ENCODE data around the gene ADAMTS12. TPM values are rescaled to one million over a fixed set of nuclear protein-coding genes. Genes with fewer than 3 reads are reported as not detected.
"Not testable (repeated sequence)": the region's sequence is repeated elsewhere in the genome, so short reads cannot be mapped to it uniquely, and the experiment has no call there.

The ADAMTS12 gene
- polyA plus RNA-seq, 1 of the 3 experiments (the other 2 are of a cell fraction): 2.5 TPM

DNA sequence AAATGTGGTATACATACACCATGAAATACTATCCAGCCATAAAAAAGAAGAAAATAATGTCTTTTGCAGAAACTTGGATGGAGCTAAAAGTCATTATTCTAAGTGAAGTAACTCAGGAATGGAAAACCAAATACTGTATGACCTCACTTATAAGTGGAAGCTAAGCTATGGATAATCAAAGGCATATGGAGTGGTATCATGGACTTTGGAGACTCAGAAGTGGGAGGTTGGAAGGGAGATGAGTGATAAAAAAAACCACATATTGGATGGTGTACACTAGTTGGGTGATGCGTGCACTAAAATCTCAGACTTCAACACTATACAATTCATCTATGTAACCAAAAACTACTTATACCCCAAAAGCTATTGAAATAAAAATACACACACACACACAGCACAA, 24.5 kb downstream of the ADAMTS12 start:
- DNase-seq: no peak
- CTCF ChIA-PET: no interaction called here
- no peak overlapping the region for H3K4me2 ChIP-seq
- no peaks in the 10 kb centered on the region for H3K9me3 ChIP-seq
- POLR2A ChIA-PET: no interaction called here
- H3K79me2 ChIP-seq (ENCODE audit: insufficient read depth): no peaks in the 10 kb centered on the region
- H2AFZ ChIP-seq (ENCODE audit: low read depth): no peak overlapping the region
- no peak overlapping the region for H3K9ac ChIP-seq
- no peak overlapping the region for H3K27ac ChIP-seq (ENCODE audit: low read depth in 2 of 2, low read length in 1 of 2)
- no peaks in the 10 kb centered on the region for H3F3A ChIP-seq (replicated peaks; ENCODE audit: insufficient read depth)
- H3K36me3 ChIP-seq (replicated peaks in 1 of 2; ENCODE audit: control insufficient read depth in 1 of 2, insufficient read depth in 2 of 2, low read length in 1 of 2): no peaks in the 10 kb centered on the region
- H4K20me1 ChIP-seq (ENCODE audit: insufficient read depth): no peaks in the 10 kb centered on the region
- no peaks in the 10 kb centered on the region for H3K4me1 ChIP-seq (ENCODE audit: control insufficient read depth in 1 of 2, insufficient read depth in 2 of 2, low read depth in 1 of 2, low read length in 1 of 2)
- no peaks in the 10 kb centered on the region for H3K27me3 ChIP-seq (ENCODE audit: insufficient read depth)
- TF ChIP-seq, protein P1, sequence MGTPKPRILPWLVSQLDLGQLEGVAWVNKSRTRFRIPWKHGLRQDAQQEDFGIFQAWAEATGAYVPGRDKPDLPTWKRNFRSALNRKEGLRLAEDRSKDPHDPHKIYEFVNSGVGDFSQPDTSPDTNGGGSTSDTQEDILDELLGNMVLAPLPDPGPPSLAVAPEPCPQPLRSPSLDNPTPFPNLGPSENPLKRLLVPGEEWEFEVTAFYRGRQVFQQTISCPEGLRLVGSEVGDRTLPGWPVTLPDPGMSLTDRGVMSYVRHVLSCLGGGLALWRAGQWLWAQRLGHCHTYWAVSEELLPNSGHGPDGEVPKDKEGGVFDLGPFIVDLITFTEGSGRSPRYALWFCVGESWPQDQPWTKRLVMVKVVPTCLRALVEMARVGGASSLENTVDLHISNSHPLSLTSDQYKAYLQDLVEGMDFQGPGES (IDR thresholded peaks at IDR 0.05; ENCODE audit: low read depth, low read length): no peak
- H3K9me2 ChIP-seq: 0 out of 2 replicates have a peak, but pooled peaks cover 4% of the 10 kb centered on the region
- WGBS (ENCODE audit: low lambda C conversion rate): 77% methylated on average over 1 of the region's 1 CpG
- no peak overlapping the region for H3K4me3 ChIP-seq (ENCODE audit: low read depth in 2 of 2, low read length in 1 of 2)

GRCh38 chr5:33859177-33859576, 32.6 kb downstream of the ADAMTS12 start:
- H4K20me1 ChIP-seq (ENCODE audit: insufficient read depth); H3K4me3 ChIP-seq (ENCODE audit: low read depth in 2 of 2, low read length in 1 of 2); H3K27ac ChIP-seq (ENCODE audit: low read depth in 2 of 2, low read length in 1 of 2); H3K27me3 ChIP-seq (ENCODE audit: insufficient read depth); H3K9ac ChIP-seq; H3K36me3 ChIP-seq (replicated peaks in 1 of 2; ENCODE audit: control insufficient read depth in 1 of 2, insufficient read depth in 2 of 2, low read length in 1 of 2); DNase-seq; H3F3A ChIP-seq (replicated peaks; ENCODE audit: insufficient read depth); POLR2A ChIA-PET; H2AFZ ChIP-seq (ENCODE audit: low read depth); CTCF ChIA-PET; H3K4me1 ChIP-seq (ENCODE audit: control insufficient read depth in 1 of 2, insufficient read depth in 2 of 2, low read depth in 1 of 2, low read length in 1 of 2); H3K79me2 ChIP-seq (ENCODE audit: insufficient read depth); H3K4me2 ChIP-seq; H3K9me2 ChIP-seq; H3K9me3 ChIP-seq: not testable (repeated sequence)
- 80% methylated on average over 2 of the region's 4 CpGs for WGBS (ENCODE audit: low lambda C conversion rate)

- Histone ChIP-seq H3K79me2 (ENCODE audit: insufficient read depth) (no peaks in the 10 kb centered on the region), H3K27me3 (ENCODE audit: insufficient read depth) (no peaks in the 10 kb centered on the region), H3K27ac (ENCODE audit: low read depth in 2 of 2, low read length in 1 of 2) (no peak overlapping the region), H3K9ac (no peak overlapping the region), H2AFZ (ENCODE audit: low read depth) (no peak overlapping the region), H4K20me1 (ENCODE audit: insufficient read depth) (no peaks in the 10 kb centered on the region), H3K9me3 (no peaks in the 10 kb centered on the region), H3K9me2 (no peaks in the 10 kb centered on the region), H3K4me2 (no peak overlapping the region), H3K4me3 (ENCODE audit: low read depth in 2 of 2, low read length in 1 of 2) (no peak overlapping the region), H3K4me1 (ENCODE audit: control insufficient read depth in 1 of 2, insufficient read depth in 2 of 2, low read depth in 1 of 2, low read length in 1 of 2) (no peaks in the 10 kb centered on the region), H3F3A (replicated peaks; ENCODE audit: insufficient read depth) (no peaks in the 10 kb centered on the region), H3K36me3 (replicated peaks in 1 of 2; ENCODE audit: control insufficient read depth in 1 of 2, insufficient read depth in 2 of 2, low read length in 1 of 2) (no peaks in the 10 kb centered on the region)
- ChIA-PET CTCF (no interaction called here), POLR2A (no interaction called here)
- DNase-seq: no peak
- WGBS (ENCODE audit: low lambda C conversion rate): 35% methylated on average over 5 of the region's 5 CpGs
- TF ChIP-seq FOSL2 (IDR thresholded peaks at IDR 0.05; ENCODE audit: borderline replicate concordance, low read depth): no peak
- TF ChIP-seq, protein P2, sequence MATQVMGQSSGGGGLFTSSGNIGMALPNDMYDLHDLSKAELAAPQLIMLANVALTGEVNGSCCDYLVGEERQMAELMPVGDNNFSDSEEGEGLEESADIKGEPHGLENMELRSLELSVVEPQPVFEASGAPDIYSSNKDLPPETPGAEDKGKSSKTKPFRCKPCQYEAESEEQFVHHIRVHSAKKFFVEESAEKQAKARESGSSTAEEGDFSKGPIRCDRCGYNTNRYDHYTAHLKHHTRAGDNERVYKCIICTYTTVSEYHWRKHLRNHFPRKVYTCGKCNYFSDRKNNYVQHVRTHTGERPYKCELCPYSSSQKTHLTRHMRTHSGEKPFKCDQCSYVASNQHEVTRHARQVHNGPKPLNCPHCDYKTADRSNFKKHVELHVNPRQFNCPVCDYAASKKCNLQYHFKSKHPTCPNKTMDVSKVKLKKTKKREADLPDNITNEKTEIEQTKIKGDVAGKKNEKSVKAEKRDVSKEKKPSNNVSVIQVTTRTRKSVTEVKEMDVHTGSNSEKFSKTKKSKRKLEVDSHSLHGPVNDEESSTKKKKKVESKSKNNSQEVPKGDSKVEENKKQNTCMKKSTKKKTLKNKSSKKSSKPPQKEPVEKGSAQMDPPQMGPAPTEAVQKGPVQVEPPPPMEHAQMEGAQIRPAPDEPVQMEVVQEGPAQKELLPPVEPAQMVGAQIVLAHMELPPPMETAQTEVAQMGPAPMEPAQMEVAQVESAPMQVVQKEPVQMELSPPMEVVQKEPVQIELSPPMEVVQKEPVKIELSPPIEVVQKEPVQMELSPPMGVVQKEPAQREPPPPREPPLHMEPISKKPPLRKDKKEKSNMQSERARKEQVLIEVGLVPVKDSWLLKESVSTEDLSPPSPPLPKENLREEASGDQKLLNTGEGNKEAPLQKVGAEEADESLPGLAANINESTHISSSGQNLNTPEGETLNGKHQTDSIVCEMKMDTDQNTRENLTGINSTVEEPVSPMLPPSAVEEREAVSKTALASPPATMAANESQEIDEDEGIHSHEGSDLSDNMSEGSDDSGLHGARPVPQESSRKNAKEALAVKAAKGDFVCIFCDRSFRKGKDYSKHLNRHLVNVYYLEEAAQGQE (IDR thresholded peaks at IDR 0.05; ENCODE audit: low read depth, low read length): no peak
- TF ChIP-seq, protein P3, sequence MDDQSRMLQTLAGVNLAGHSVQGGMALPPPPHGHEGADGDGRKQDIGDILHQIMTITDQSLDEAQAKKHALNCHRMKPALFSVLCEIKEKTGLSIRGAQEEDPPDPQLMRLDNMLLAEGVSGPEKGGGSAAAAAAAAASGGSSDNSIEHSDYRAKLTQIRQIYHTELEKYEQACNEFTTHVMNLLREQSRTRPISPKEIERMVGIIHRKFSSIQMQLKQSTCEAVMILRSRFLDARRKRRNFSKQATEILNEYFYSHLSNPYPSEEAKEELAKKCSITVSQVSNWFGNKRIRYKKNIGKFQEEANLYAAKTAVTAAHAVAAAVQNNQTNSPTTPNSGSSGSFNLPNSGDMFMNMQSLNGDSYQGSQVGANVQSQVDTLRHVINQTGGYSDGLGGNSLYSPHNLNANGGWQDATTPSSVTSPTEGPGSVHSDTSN (IDR thresholded peaks at IDR 0.05): no peak
- TF ChIP-seq ELF1 (IDR thresholded peaks at IDR 0.05): no peak
- TF ChIP-seq SIN3A (IDR thresholded peaks at IDR 0.05; ENCODE audit: borderline replicate concordance, low read depth, low read length): no peak
- TF ChIP-seq CHD2 (IDR thresholded peaks at IDR 0.05; ENCODE audit: low read length, partially characterized antibody): no peak
- TF ChIP-seq MAX (IDR thresholded peaks at IDR 0.05; ENCODE audit: low read depth): no peak
- TF ChIP-seq GATA2 (CRISPR knock-in tag; IDR thresholded peaks at IDR 0.05): no peak
- no peak for TF ChIP-seq TCF12 (IDR thresholded peaks at IDR 0.05)
- TF ChIP-seq EP300 (IDR thresholded peaks at IDR 0.05; ENCODE audit: borderline replicate concordance in 1 of 2, low read depth in 1 of 2, low read length in 1 of 2): no peak
- no peak for TF ChIP-seq USF1 (IDR thresholded peaks at IDR 0.05; ENCODE audit: borderline replicate concordance, low read depth)
- TF ChIP-seq USF2 (IDR thresholded peaks at IDR 0.05; ENCODE audit: borderline replicate concordance, low read depth, low read length): no peak
These were observed 34.8 kb downstream of the ADAMTS12 start for GRCh38 chr5:33857037-33857436.

All from SK-N-SH (cell line).